ENCODE measurements around the gene UBE2H. TPM values are rescaled to one million over a fixed set of nuclear protein-coding genes. Genes with fewer than 3 reads are reported as not detected.

UBE2H gene
- total RNA-seq, 1 donor from 2014 or later = 68.5 TPM

GRCh38 chr7:129851174-129851573 lies 101.6 kb downstream of the UBE2H start:
- DNase-seq (ENCODE audit: extremely low spot score in 2 of 2) = no peak
- peaks cover 46% of the 10 kb centered on the region for H3K4me1 ChIP-seq
- H3K4me3 ChIP-seq = no peak overlapping the region
- no peaks in the 10 kb centered on the region for H3K9me3 ChIP-seq
- H3K27me3 ChIP-seq = no peaks in the 10 kb centered on the region
- TF ChIP-seq, protein P1, sequence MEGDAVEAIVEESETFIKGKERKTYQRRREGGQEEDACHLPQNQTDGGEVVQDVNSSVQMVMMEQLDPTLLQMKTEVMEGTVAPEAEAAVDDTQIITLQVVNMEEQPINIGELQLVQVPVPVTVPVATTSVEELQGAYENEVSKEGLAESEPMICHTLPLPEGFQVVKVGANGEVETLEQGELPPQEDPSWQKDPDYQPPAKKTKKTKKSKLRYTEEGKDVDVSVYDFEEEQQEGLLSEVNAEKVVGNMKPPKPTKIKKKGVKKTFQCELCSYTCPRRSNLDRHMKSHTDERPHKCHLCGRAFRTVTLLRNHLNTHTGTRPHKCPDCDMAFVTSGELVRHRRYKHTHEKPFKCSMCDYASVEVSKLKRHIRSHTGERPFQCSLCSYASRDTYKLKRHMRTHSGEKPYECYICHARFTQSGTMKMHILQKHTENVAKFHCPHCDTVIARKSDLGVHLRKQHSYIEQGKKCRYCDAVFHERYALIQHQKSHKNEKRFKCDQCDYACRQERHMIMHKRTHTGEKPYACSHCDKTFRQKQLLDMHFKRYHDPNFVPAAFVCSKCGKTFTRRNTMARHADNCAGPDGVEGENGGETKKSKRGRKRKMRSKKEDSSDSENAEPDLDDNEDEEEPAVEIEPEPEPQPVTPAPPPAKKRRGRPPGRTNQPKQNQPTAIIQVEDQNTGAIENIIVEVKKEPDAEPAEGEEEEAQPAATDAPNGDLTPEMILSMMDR (IDR thresholded peaks at IDR 0.05) = no peak
- no peak for TF ChIP-seq POLR2A (IDR thresholded peaks at IDR 0.05)
- TF ChIP-seq POLR2AphosphoS5 (IDR thresholded peaks at IDR 0.05; ENCODE audit: insufficient read depth in 1 of 2, low read depth in 1 of 2) = no peak
- H3K27ac ChIP-seq = no peak overlapping the region
- H3K36me3 ChIP-seq = no peaks in the 10 kb centered on the region
- intact Hi-C loops (cut with DNase I) = no loop called here

GRCh38 chr7:129848436-129848835 lies 104.3 kb downstream of the UBE2H start:
- no peak for DNase-seq (ENCODE audit: extremely low spot score in 2 of 2)
- TF ChIP-seq, protein P1 (IDR thresholded peaks at IDR 0.05) = no peak
- no peak for TF ChIP-seq POLR2AphosphoS5 (IDR thresholded peaks at IDR 0.05; ENCODE audit: insufficient read depth in 1 of 2, low read depth in 1 of 2)
- TF ChIP-seq POLR2A (IDR thresholded peaks at IDR 0.05) = no peak
- Histone ChIP-seq H3K27me3 (no peaks in the 10 kb centered on the region), H3K4me1 (peaks cover 46% of the 10 kb centered on the region), H3K36me3 (no peaks in the 10 kb centered on the region), H3K27ac (no peak overlapping the region), H3K4me3 (no peak overlapping the region), H3K9me3 (no peaks in the 10 kb centered on the region)
- intact Hi-C loops (cut with DNase I) = no loop called here

DNA sequence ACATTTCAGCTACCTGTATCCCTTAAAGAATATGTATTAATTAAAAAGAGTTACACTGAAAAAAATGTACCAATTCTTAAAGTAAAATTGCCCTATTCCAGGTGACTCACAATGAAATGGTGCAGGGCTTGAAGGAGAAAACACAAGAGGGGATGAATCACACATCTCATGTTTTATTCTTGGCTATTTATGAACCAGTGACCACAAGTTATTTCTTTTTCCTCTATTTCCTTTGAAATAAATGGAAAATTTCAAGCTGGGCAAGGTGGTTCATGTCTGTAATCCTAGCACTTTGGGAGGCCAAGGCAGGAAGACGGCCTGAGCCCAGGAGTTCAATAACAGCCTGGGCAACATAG lies 106.8 kb downstream of the UBE2H start:
- no peak for DNase-seq (ENCODE audit: extremely low spot score in 2 of 2)
- H3K27ac ChIP-seq = no peak overlapping the region
- H3K36me3 ChIP-seq = no peaks in the 10 kb centered on the region
- H3K4me1 ChIP-seq = peaks cover 50% of the 10 kb centered on the region
- no peaks in the 10 kb centered on the region for H3K27me3 ChIP-seq
- no peak for TF ChIP-seq POLR2AphosphoS5 (IDR thresholded peaks at IDR 0.05; ENCODE audit: insufficient read depth in 1 of 2, low read depth in 1 of 2)
- TF ChIP-seq POLR2A (IDR thresholded peaks at IDR 0.05) = no peak
- TF ChIP-seq, protein P1 (IDR thresholded peaks at IDR 0.05) = no peak
- H3K4me3 ChIP-seq = no peak overlapping the region
- intact Hi-C loops (cut with DNase I) = no loop called here
- no peaks in the 10 kb centered on the region for H3K9me3 ChIP-seq

GRCh38 chr7:129845178-129845971 lies 107.4 kb downstream of the UBE2H start:
- no peak overlapping the region for H3K27ac ChIP-seq
- no peaks in the 10 kb centered on the region for H3K27me3 ChIP-seq
- DNase-seq (ENCODE audit: extremely low spot score in 2 of 2) = peak in 1 of 2 donors; percentile 56
- H3K36me3 ChIP-seq = no peaks in the 10 kb centered on the region
- intact Hi-C loops (cut with DNase I) = no loop called here
- H3K4me1 ChIP-seq = peaks cover 55% of the 10 kb centered on the region
- TF ChIP-seq POLR2A (IDR thresholded peaks at IDR 0.05) = no peak
- no peak for TF ChIP-seq POLR2AphosphoS5 (IDR thresholded peaks at IDR 0.05; ENCODE audit: insufficient read depth in 1 of 2, low read depth in 1 of 2)
- TF ChIP-seq, protein P1 (IDR thresholded peaks at IDR 0.05) = no peak
- no peaks in the 10 kb centered on the region for H3K9me3 ChIP-seq
- no peak overlapping the region for H3K4me3 ChIP-seq
